GM12865 (cell line): ENCODE results near the gene RPA4.
"Not testable (repeated sequence)": the region's sequence is repeated elsewhere in the genome, so short reads cannot be mapped to it uniquely, and the experiment has no call there.

Experiments
- DNase-seq: peaks from one replicate; pipeline ENCODE4 v3.0.0; 2010; ENCODE audit warnings: low read depth
- H3K4me3 ChIP-seq: 2 replicates; pipeline ENCODE4 v1.5.1; 2011; ENCODE audit warnings: mild to moderate bottlenecking, low read depth, low read length, control low read depth
- TF ChIP-seq, protein P1 (sequence below): IDR thresholded peaks from 2 replicates; pipeline ENCODE4 v1.5.1; 2011; ENCODE audit warnings: low read length, control low read depth, low read depth, inconsistent platforms; ENCODE audit not compliant: insufficient read depth; ENCODE audit errors: missing control alignments

RPA4 gene

GRCh38 chrX:96883608-96884007, at the start of gene RPA4:
RPA4 (plus strand) TSS chrX:96883908; CDS start chrX:96884311, 403 bp downstream.
- TF ChIP-seq, protein P1, sequence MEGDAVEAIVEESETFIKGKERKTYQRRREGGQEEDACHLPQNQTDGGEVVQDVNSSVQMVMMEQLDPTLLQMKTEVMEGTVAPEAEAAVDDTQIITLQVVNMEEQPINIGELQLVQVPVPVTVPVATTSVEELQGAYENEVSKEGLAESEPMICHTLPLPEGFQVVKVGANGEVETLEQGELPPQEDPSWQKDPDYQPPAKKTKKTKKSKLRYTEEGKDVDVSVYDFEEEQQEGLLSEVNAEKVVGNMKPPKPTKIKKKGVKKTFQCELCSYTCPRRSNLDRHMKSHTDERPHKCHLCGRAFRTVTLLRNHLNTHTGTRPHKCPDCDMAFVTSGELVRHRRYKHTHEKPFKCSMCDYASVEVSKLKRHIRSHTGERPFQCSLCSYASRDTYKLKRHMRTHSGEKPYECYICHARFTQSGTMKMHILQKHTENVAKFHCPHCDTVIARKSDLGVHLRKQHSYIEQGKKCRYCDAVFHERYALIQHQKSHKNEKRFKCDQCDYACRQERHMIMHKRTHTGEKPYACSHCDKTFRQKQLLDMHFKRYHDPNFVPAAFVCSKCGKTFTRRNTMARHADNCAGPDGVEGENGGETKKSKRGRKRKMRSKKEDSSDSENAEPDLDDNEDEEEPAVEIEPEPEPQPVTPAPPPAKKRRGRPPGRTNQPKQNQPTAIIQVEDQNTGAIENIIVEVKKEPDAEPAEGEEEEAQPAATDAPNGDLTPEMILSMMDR = no peak
- no peak within 1 kb of the TSS for H3K4me3 ChIP-seq
- no peak for DNase-seq

- no peak for DNase-seq
- TF ChIP-seq, protein P1 = no peak
- no peak overlapping the region for H3K4me3 ChIP-seq
Observed at GRCh38 chrX:96834137-96834536, 49.6 kb upstream of the RPA4 start.

DNA sequence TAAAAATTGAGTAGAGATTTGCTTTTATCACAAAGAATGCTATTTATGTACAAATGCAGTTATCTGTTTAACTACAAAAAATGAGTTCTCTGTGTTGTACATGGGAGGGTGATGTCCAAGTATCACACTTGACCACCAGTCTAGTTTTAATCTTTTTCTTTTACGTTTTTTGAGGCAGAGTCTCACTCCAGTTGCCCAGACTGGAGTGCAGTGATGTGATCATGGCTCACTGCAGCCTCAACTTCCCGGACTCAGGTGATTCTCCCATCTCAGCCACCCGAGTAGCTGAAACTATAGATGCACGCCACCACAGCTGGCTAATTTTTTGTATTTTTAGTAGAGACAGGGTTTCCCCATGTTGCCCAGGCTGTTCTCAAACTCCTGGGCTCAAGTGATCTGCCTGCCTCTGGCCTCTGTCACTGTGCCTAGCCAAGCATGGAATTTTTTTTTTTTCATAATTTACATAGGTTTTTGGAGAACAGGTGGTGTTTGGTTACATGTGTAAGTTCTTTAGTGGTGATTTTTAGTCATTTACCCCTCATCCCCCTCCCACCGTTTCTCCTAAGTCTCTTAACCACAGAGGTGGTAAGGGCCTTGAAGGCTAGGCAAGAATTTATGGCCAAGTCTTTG, 47.9 kb upstream of the RPA4 start:
- TF ChIP-seq, protein P1 = no peak

GRCh38 chrX:96837808-96838207, 45.9 kb upstream of the RPA4 start:
- TF ChIP-seq, protein P1 = no peak
- H3K4me3 ChIP-seq = peak overlapping the region; percentile 61
- DNase-seq = no peak

More for the DNA sequence above, 47.9 kb upstream of the RPA4 start:
- DNase-seq = peak; percentile 82
- peak overlapping the region; percentile 20; the same call in 1 of the 2 replicates for H3K4me3 ChIP-seq

- peak; percentile 13 for DNase-seq
- H3K4me3 ChIP-seq = peak overlapping the region; percentile 61; the same call in 1 of the 2 replicates
- TF ChIP-seq, protein P1 = no peak
Observed at GRCh38 chrX:96838537-96838936, 45.2 kb upstream of the RPA4 start.

- no peak overlapping the region for H3K4me3 ChIP-seq
- DNase-seq = no peak
- TF ChIP-seq, protein P1 = no peak
Observed at GRCh38 chrX:96841325-96841724, 42.4 kb upstream of the RPA4 start.

- H3K4me3 ChIP-seq, DNase-seq: not testable (repeated sequence)
Observed at GRCh38 chrX:96841866-96842265, 41.8 kb upstream of the RPA4 start.
